HG03139 (cell line): ENCODE measurements around the gene HYKK.
"Not testable (repeated sequence)": the region's sequence is repeated elsewhere in the genome, so short reads cannot be mapped to it uniquely, and the experiment has no call there.

Source experiments
- ATAC-seq: cut with Tn5 transposase; IDR thresholded peaks from one replicate; pipeline ENCODE4 v1.9.1; 2021; ENCODE audit not compliant: unreplicated experiment

Gene HYKK

GRCh38 chr15:78539464-78540140 is 32.2 kb downstream of the HYKK start:
- ATAC-seq, result not testable (repeated sequence)

- ATAC-seq, result peak; percentile 69
These were observed 32.9 kb downstream of the HYKK start, which contains the start of gene PSMA4 for GRCh38 chr15:78540141-78540870. Gene PSMA4 (plus strand): TSS chr15:78540444. CDS start chr15:78541928, 1,484 bp downstream.

- no peak for ATAC-seq
These were observed 33.7 kb downstream of the HYKK start for GRCh38 chr15:78540871-78541743.

GRCh38 chr15:78541744-78542034 is 34.3 kb downstream of the HYKK start:
- no peak for ATAC-seq

GRCh38 chr15:78542647-78543046 is 35.3 kb downstream of the HYKK start:
- no peak for ATAC-seq

- ATAC-seq, result no peak
These were observed 42.8 kb downstream of the HYKK start for GRCh38 chr15:78550194-78550593.

- no peak for ATAC-seq
These were observed 43.4 kb downstream of the HYKK start for GRCh38 chr15:78550815-78551214.

- no peak for ATAC-seq
These were observed 44.5 kb downstream of the HYKK start for GRCh38 chr15:78551902-78552301.

GRCh38 chr15:78552597-78552996 is 45.2 kb downstream of the HYKK start:
- ATAC-seq, result no peak

- not testable (repeated sequence) for ATAC-seq
These were observed 52.8 kb downstream of the HYKK start for GRCh38 chr15:78560201-78560600.

- ATAC-seq, result no peak
These were observed 54.1 kb downstream of the HYKK start for GRCh38 chr15:78561490-78561889.

- no peak for ATAC-seq
These were observed 55.7 kb downstream of the HYKK start for GRCh38 chr15:78563092-78563491.

- ATAC-seq, result no peak
These were observed 57.3 kb downstream of the HYKK start for GRCh38 chr15:78564743-78565096.

GRCh38 chr15:78565097-78565950 is 57.9 kb downstream of the HYKK start, which contains the start of gene CHRNA5:
Gene CHRNA5 (plus strand): TSS chr15:78565520. CDS start chr15:78565720, 200 bp downstream.
- ATAC-seq, result peak; percentile 62

- no peak for ATAC-seq
These were observed 58.8 kb downstream of the HYKK start for GRCh38 chr15:78565951-78566774.

- ATAC-seq, result no peak
These were observed 60.2 kb downstream of the HYKK start for GRCh38 chr15:78567531-78567930.

- ATAC-seq, result no peak
These were observed 63.3 kb downstream of the HYKK start for GRCh38 chr15:78570710-78571109.

GRCh38 chr15:78571382-78571781 is 64.0 kb downstream of the HYKK start:
- ATAC-seq, result no peak

- ATAC-seq, result no peak
These were observed 66.0 kb downstream of the HYKK start for GRCh38 chr15:78573416-78573815.

GRCh38 chr15:78574944-78575343 is 67.6 kb downstream of the HYKK start:
- ATAC-seq, result no peak
